Erythroblast (primary cell): Measurements from ENCODE around the gene AKAP6.

ENCODE experiments used
- DNase-seq, 2 experiments: peaks; one replicate each; lab custom pipeline; 2025; lab: John Stamatoyannopoulos, UW
- GATA1 ChIP-seq: IDR thresholded peaks from 2 replicates; pipeline ENCODE4 v1.6.1; 2011; ENCODE audit warnings: low read depth, mild to moderate bottlenecking, control low read depth, low read length, moderate library complexity
- POLR2A ChIP-seq: IDR thresholded peaks from 2 replicates; pipeline ENCODE4 v1.6.1; 2011; ENCODE audit warnings: mild to moderate bottlenecking, low read length

The AKAP6 gene

GRCh38 chr14:32417956-32418552, 89.0 kb downstream of the AKAP6 start:
- TF ChIP-seq POLR2A (no peak), GATA1 (no peak)
- DNase-seq: no peak

DNA sequence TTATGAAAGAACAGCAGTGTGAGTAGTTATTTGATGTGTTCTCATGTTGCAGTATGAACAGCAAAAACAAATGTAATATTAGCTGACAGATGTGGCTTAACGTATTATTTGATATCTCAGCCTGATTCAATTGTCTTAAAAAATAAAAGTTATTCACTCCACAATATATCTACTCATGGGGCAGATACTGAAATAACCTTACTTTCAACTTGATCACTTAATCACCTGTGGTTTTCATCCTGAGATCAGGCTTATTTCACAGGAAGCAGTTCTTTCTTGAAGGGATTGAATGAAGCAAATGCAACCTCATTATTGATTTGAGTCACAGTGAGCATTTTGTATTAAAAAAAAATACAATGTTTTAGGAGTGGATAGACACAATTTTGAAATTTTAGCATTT, 90.3 kb downstream of the AKAP6 start:
- TF ChIP-seq GATA1: no peak
- DNase-seq: no peak

DNA sequence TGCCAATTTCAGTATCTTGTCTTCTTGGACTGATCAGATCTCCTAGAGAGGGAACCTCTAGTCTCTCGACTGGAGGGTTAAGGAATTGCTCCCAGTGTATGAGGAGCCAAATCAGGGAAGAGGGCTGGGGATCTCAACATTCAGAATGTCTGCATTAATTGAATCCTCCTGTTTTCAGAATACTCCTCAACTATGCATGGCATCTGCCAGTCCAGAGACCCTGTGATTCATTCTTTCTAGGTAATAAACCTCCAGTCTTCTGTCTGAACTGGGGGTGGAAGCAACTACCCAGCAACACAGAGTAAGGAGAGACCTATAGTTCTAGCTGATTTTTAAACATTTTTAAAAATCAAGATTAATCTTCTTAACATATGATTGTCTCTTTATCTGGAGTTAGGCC, 92.7 kb downstream of the AKAP6 start:
- no peak for DNase-seq
- no peak for TF ChIP-seq POLR2A
- no peak for TF ChIP-seq GATA1

DNA sequence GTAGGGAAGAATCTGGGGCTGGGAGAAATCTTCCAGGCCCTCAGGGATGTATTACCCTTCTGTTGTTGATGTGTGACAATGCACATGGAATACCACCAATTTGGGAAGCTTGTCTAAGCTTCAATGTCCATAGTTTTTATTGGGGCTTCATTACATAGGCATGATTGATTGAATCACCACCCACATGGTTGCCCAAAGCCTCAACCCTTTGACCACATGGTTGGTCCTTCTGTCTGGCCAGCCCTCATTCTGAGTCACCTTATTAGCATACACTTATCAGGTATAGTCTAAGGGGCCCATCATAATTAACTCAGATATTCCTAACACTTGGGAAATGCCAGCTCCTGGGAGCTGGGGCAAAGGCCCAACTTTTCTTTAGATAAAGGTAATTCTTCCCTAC, 93.3 kb downstream of the AKAP6 start:
- TF ChIP-seq POLR2A (no peak), GATA1 (no peak)
- no peak for DNase-seq

- no peak for DNase-seq
- no peak for TF ChIP-seq GATA1
- TF ChIP-seq POLR2A: no peak
Observed at GRCh38 chr14:32426028-32426427, 96.9 kb downstream of the AKAP6 start.

DNA sequence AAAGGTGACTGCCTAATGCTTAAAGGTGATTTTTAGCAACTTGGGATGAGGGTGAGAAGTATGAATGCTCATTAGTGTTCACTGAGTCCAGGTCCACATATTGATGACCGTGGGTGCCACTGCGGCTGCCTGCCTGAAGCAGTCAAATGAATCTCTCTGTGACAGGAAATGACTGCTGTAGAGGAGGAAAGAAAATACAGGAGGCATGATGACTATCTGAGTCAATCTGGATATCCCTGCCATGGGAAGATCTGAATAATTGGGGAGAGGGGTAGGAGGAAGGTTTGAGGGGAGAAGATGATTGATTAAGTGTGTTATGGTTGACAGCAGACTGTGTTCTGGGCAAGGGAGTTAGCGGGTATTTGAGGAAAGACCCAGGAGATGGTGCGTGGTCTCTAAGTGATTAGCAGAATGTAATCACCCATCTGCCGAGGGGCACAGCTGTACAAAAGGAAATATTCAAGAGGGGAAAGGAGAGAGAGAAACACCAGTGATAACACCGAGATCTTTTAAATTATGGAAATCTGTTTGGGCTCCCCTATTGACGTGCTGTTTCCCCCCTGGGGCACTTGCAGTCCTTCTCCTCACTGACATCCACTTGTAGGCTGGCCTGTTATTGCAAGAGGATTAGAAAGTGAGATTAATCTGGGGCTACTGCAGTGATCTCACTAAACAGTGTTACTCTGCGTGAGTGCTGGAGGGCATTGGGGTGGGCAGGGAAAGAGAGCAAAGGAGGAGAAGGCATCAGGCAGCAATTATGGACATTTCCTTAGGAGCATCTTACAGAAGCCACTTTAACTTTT, 97.7 kb downstream of the AKAP6 start:
- DNase-seq: no peak
- TF ChIP-seq POLR2A: no peak

GRCh38 chr14:32427726-32428528, 98.8 kb downstream of the AKAP6 start:
- TF ChIP-seq POLR2A (no peak), GATA1 (no peak)
- DNase-seq: no peak

- TF ChIP-seq GATA1 (no peak), POLR2A (no peak)
Observed at GRCh38 chr14:32428875-32429274, 99.8 kb downstream of the AKAP6 start.

DNA sequence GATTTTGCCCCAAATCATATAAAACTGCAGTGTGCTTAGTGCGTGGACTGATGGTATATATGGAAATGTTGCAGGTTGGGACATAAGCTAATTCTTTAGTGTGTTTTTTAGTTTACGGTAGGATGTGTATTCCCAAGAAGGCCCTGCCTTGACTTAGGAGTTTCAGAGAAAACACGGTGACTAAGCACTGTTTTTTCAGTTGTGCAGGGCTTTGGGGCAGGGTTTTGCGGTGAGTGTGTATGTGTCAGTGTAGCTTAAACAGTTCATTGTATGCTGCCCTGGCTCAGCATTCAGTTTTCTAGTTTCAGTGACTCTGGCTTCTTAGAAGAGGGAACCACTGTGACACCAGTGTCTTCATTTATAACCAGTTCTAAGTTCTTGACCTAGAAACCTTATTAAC, 101.2 kb downstream of the AKAP6 start:
- TF ChIP-seq POLR2A (no peak), GATA1 (no peak)
- DNase-seq: no peak

More at GRCh38 chr14:32428875-32429274, 99.8 kb downstream of the AKAP6 start:
- no peak for DNase-seq

DNA sequence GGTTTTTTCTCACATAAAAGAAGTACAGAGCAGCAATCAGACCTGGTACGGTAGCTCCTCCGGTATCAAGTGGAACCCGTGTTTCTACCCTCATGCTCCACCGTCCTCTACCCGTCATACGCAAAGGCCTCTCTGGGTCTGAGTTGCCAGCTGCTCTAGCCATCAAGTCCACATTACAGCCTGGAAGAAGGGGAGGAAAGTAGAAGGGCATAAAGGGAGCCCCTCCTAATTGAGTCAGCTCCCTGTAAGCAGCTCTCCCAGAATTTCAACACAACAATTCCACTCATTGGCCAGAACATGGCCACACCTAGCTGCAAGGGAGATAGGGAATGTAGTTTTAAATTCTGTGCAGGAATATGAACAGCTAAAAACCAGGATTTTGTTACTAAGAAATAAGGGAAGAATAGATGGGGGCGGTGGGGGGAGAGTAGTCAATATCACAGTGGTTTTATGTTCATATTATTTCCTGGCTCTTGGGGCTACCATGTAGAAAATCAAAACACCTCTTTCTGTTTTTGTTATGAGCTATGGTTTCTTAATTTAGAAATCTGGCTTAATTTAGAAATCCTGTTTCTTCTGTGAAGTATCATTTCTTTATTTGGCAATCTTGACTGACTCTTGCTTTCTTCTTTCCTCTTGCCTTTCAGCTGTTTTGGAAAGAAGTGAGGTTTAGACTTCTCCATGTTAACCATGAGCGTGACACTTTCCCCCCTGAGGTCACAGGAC, 103.9 kb downstream of the AKAP6 start:
- no peak for DNase-seq
- no peak for TF ChIP-seq POLR2A
- no peak for TF ChIP-seq GATA1

- TF ChIP-seq GATA1: no peak
- TF ChIP-seq POLR2A: no peak
- DNase-seq: no peak
Observed at GRCh38 chr14:32434180-32434579, 105.1 kb downstream of the AKAP6 start.

GRCh38 chr14:32434880-32435279, 105.8 kb downstream of the AKAP6 start:
- no peak for DNase-seq
- TF ChIP-seq GATA1: no peak
- no peak for TF ChIP-seq POLR2A

DNA sequence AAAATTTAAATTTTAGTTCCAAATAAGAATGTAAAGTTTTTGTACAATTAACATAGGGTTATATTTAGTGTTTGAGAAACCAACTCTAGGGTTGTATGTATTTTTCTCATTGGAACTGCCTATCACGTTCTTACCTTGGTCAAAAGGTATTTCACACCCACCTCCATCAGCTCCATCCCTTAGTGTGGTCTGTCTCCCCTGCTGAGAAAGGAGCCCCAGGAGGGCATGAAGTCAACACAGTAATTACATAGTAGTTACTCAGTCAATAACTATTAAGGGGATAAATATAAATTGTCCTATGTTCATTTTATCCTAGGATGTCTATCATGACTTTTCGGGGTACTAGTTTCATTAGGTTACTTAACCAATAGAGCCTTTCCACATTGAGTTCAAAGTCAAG, 106.3 kb downstream of the AKAP6 start:
- no peak for DNase-seq
- TF ChIP-seq POLR2A (no peak), GATA1 (no peak)

DNA sequence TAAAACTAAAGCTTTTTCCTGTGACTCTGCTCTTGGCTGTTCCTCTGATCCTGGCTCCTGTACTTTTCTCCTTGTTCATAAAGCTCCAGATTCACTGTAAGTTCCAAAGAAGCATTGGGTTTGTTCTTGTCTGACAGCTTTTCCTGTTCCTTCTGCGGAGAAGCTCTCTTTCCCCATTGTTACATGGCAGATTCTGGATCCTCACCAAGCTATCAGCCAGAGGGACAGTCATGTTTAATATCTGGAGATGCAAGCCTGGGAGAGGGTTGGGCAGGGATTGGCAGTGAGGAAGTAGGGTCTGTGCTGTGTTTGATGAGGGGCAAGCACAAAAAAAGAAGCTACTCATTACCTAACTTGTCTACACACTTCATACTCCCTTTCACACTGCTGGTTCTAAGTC, 107.9 kb downstream of the AKAP6 start:
- no peak for TF ChIP-seq GATA1
- TF ChIP-seq POLR2A: no peak

More for the DNA sequence above, 107.9 kb downstream of the AKAP6 start:
- DNase-seq: no peak
